Tibial artery (tissue), 4 donors: Measurements from ENCODE around the gene AKR1B1.

ENCODE experiments used
- DNase-seq, 2 donors: peaks; one replicate each; pipeline ENCODE4 v3.0.0-alpha.2; 2019
- H3K27ac ChIP-seq, 2 donors: fragments of 200-600 bp; sonication (generic) in 1 of 2; 1 replicate in 1 of 2; 2 replicates in 1 of 2; pipeline ENCODE4 v1.5.1; 2018 to 2019; ENCODE audit warnings: mild to moderate bottlenecking in 1 of 2
- H3K27me3 ChIP-seq, 2 donors: fragments of 200-600 bp; sonication (generic) in 1 of 2; one replicate each; pipeline versions ENCODE4 v1.5.1 to v1.6.0; 2016 to 2019
- H3K36me3 ChIP-seq, 3 donors: fragments of 200-600 bp; sonication (generic) in 2 of 3; one replicate each; pipeline ENCODE4 v1.5.1; 2016 to 2019; ENCODE audit warnings: mild to moderate bottlenecking in 2 of 3
- H3K4me1 ChIP-seq, 4 donors: fragments of 200-600 bp; sonication (generic) in 2 of 4; 1 replicate in 3 of 4; 2 replicates in 1 of 4; pipeline ENCODE4 v1.5.1; 2016 to 2019
- H3K4me3 ChIP-seq, 2 donors: fragments of 200-600 bp; sonication (generic) in 1 of 2; 1 replicate in 1 of 2; 2 replicates in 1 of 2; pipeline ENCODE4 v1.5.1; 2018 to 2019; ENCODE audit warnings: mild to moderate bottlenecking in 2 of 2
- H3K9me3 ChIP-seq, 3 donors: fragments of 200-600 bp; sonication (generic) in 1 of 3; one replicate each; pipeline ENCODE4 v1.5.1; 2016 to 2019
- CTCF ChIP-seq, 2 experiments: fragments of 200-600 bp in 1 of 2; fragments of 450-650 bp in 1 of 2; IDR thresholded peaks; one replicate each; pipeline ENCODE4 v1.5.1; 2017 to 2019; ENCODE audit warnings: antibody characterized with exemption in 2 of 2, mild to moderate bottlenecking in 1 of 2, moderate library complexity in 1 of 2
- intact Hi-C: fragments of 100-400 bp; cut with DNase I; formaldehyde crosslinking; loops from one replicate; pipeline ENCODE4 v1.15.0; 2023; ENCODE audit warnings: low total_unique reads

AKR1B1 gene

DNA sequence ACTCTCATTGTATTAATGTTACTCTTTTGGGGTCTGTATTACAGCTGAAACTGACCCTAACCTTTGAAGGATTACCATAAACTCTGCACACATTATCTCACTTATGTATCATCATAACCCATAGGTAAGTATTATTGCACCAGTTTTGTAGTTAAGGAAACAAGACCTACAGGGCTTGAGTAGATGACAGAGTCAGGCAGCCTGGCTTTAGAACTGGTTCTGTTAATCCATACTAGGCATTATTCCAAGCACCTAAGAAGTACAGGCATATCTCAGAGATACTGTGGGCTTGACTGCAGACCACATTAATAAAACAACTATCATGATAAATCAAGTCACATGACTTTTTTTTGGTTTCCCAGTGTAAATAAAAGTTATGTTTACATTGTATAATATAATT, 17.1 kb upstream of the AKR1B1 start:
- Histone ChIP-seq H3K4me3 (no peak overlapping the region), H3K36me3 (no peaks in the 10 kb centered on the region)
- DNase-seq, result no peak

DNA sequence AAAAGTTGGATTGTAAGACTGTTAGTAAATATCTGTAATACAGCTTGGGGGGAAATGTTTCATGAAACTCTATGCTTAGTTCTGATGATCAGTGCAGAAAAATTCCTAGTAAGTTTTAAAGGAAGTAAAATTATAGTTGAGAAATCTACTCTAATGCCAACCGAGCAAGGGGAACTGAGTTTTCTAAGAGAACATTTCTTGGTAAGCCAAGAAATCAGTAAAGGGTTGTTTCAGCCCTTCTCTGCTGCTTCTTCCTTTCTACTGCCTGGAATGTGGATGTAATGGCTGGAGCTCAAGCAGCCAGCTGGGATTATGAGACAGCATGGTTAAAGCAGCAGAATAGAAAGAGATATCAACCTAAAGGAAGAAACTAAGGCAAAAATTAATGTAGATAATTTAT, 15.9 kb upstream of the AKR1B1 start:
- H3K27ac ChIP-seq, result no peak overlapping the region
- H3K4me3 ChIP-seq, result no peak overlapping the region
- no peaks in the 10 kb centered on the region for H3K27me3 ChIP-seq
- no peaks in the 10 kb centered on the region for H3K36me3 ChIP-seq
- no peaks in the 10 kb centered on the region for H3K9me3 ChIP-seq
- intact Hi-C loops, result no loop called here
- DNase-seq, result no peak
- no peaks in the 10 kb centered on the region for H3K4me1 ChIP-seq
- TF ChIP-seq CTCF (IDR thresholded peaks at IDR 0.05), result no peak

More for the DNA sequence above, 17.1 kb upstream of the AKR1B1 start:
- Histone ChIP-seq H3K4me1 (peaks cover 0 to 6% (median 0%) of the 10 kb centered on the region in 4 donors), H3K27ac (no peak overlapping the region), H3K9me3 (no peaks in the 10 kb centered on the region), H3K27me3 (no peaks in the 10 kb centered on the region)
- intact Hi-C loops, result no loop called here
- no peak for TF ChIP-seq CTCF (IDR thresholded peaks at IDR 0.05)

GRCh38 chr7:134473861-134474291, 15.0 kb upstream of the AKR1B1 start:
- Histone ChIP-seq H3K4me3 (no peak overlapping the region), H3K9me3 (no peaks in the 10 kb centered on the region), H3K27ac (no peak overlapping the region), H3K36me3 (no peaks in the 10 kb centered on the region), H3K4me1 (no peaks in the 10 kb centered on the region), H3K27me3 (no peaks in the 10 kb centered on the region)
- no peak for DNase-seq
- intact Hi-C loops, result no loop called here
- no peak for TF ChIP-seq CTCF (IDR thresholded peaks at IDR 0.05)

DNA sequence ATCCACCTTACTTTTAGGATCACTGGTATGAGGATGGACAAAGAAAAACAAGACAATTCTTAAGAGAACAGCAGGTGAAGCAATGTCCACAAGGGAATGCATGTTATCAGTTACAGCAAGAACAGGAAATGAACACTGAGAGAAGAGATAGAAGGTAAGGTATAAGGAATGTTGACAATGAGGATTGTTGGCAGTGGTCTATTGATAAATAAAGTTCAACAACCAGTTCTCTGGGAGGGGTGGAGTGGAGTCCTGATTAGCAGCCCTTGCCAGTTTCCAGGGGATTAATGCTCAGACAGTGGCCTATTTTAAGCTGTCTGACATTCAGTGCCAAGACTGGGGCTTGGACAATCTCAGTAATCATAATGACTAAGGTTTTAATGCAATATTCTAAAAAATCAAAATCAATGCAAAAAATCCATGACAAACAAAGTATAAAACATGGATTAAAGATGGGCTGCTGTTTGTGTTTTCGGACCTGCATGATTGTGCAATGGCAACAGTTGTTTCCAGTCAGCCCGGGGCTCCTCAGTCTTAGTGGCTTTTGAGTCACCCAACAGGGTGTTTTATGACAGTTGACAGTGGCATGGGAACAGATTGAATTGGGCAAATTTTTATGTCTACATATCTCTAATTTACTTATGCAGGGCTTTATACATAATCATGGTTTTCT, 13.8 kb upstream of the AKR1B1 start:
- Histone ChIP-seq H3K36me3 (no peaks in the 10 kb centered on the region), H3K4me3 (no peak overlapping the region), H3K27ac (no peak overlapping the region), H3K4me1 (no peaks in the 10 kb centered on the region), H3K9me3 (no peaks in the 10 kb centered on the region), H3K27me3 (no peaks in the 10 kb centered on the region)
- TF ChIP-seq CTCF (IDR thresholded peaks at IDR 0.05), result no peak
- no peak for DNase-seq
- intact Hi-C loops, result no loop called here

GRCh38 chr7:134470864-134471263, 12.0 kb upstream of the AKR1B1 start:
- Histone ChIP-seq H3K27me3 (no peaks in the 10 kb centered on the region), H3K9me3 (no peaks in the 10 kb centered on the region), H3K4me1 (no peaks in the 10 kb centered on the region), H3K27ac (no peak overlapping the region), H3K4me3 (no peak overlapping the region), H3K36me3 (no peaks in the 10 kb centered on the region)
- intact Hi-C loops, result no loop called here
- no peak for DNase-seq
- TF ChIP-seq CTCF (IDR thresholded peaks at IDR 0.05), result no peak

DNA sequence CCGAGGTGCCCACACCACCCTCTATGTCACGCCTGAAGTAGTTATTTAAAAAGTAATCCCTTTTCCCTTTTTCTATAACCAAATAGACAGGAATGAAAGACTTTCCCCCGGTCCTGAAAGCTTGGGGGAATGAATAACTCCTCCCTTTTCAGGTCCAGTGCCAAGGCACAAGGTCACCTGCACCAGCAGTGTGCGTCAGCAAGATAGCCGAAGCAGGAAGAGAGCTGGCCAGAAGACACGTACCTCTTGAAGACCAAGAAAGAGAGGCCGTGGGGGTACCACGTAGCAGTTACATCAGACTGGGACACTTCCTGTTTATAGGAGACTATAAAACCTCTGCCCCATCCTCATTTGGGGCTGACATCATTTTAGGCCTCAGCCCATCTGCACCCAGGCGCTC, 10.7 kb upstream of the AKR1B1 start:
- no peaks in the 10 kb centered on the region for H3K4me1 ChIP-seq
- no peak overlapping the region for H3K4me3 ChIP-seq
- TF ChIP-seq CTCF (IDR thresholded peaks at IDR 0.05), result no peak
- intact Hi-C loops, result no loop called here
- peaks cover 0 to 7% (median 0%) of the 10 kb centered on the region in 3 donors for H3K9me3 ChIP-seq
- no peaks in the 10 kb centered on the region for H3K36me3 ChIP-seq
- no peaks in the 10 kb centered on the region for H3K27me3 ChIP-seq
- no peak for DNase-seq
- H3K27ac ChIP-seq, result no peak overlapping the region
